Middle frontal gyrus (tissue), 1 donor: Measurements from ENCODE around the gene L1TD1.
"Not testable (repeated sequence)": the region's sequence is repeated elsewhere in the genome, so short reads cannot be mapped to it uniquely, and the experiment has no call there.

Experiments
- DNase-seq: peaks from one replicate; pipeline ENCODE4 v3.0.0-alpha.2; 2015; ENCODE audit warnings: low spot score; ENCODE audit errors: extremely low spot score

Gene L1TD1

DNA sequence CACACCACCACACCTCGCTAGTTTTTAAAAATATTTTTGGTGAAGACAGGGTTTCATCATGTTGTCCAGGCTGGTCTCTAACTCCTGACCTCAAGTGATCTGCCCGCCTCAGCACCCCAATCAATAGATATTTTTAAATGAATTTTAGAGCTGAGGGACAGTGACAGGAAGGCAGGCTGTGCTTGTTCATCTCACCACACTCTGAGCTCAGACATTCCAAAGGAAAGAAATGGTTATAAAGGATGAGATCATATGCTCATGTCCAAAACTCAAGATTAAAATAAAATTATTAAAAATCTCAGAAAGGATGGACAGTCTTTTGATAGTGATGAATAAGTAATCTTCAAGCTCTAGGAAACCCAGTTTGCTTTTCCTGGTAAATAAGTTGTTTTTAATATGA is 40.9 kb downstream of the L1TD1 start:
- no peak for DNase-seq

DNA sequence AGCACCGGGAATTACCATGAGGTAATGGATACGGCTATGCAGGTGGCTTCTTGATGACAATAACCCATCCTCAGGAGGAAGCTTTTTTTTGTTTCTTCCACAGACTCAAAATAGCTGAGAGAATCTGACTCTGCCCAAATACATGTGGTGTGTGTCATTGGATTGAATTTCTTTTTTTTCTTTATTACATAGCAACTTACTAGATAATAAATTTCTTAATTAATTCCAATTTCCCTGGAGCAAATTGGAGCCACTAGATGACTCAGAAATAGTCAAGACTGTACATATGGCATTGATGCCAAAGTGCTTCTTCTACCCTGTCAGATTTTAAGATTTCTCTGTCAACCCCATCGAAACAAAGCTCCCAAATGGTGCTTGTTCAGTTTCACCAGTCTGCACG is 42.7 kb downstream of the L1TD1 start:
- no peak for DNase-seq

DNA sequence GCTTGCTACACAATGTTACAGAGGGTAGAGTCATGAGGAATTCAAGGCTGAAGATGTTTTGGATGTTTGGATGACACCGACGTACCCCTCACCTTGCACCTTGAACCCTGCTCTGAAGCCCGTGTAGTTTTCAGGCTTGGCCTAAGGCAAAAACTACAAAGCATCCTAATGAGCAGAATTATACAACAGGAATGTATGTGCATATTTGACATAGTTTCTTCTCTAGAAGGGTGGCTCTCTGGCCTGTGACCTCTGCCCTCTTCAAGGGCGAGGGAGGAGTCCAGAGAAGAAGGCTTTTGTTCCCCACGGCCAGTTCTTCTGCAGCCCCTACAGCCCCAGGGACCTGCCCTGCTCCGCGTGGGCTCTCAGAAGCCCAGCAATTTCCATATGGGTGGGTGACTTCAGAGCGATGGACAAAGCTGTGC is 43.3 kb downstream of the L1TD1 start:
- no peak for DNase-seq

DNA sequence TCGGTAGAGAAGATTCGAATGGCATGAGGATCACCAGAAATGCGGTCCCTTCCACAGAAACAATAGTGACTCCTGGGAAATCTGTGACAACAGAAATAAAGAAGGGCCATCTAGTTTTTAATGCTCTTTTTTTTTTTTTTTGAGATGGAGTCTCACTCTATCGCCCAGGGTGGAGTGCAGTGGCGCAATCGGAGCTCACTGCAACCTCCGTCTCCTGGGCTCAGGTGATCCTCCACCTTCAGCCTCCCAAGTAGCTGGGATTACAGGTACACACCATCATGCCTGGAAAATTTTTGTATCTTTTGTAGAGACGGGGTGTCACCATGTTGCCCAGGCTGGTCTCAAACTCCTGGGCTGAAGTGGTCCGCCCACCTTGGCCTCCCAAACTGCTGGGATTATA is 43.9 kb downstream of the L1TD1 start:
- no peak for DNase-seq

DNA sequence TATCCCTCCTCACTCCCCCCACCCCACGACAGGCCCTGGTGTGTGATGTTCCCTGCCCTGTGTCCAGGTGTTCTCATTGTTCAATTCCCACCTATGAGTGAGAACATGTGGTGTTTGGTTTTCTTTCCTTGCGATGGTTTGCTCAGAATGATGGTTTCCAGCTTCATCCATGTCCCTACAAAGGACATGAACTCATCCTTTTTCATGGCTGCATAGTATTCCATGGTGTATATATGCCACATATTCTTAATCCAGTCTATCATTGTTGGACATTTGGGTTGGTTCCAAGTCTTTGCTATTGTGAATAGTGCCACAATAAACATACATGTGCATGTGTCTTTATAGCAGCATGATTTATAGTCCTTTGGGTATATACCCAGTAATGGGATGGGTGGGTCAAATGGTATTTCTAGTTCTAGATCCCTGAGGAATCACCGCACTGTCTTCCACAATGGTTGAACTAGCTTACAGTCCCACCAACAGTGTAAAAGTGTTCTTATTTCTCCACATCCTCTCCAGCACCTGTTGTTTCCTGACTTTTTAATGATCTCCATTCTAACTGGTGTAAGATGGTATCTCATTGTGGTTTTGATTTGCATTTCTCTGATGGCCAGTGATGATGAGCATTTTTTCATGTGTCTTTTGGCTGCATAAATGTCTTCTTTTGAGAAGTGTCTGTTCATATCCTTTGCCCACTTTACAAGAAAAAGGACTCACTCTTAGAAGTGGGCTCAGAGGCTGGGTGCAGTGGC is 45.2 kb downstream of the L1TD1 start:
- DNase-seq: not testable (repeated sequence)

DNA sequence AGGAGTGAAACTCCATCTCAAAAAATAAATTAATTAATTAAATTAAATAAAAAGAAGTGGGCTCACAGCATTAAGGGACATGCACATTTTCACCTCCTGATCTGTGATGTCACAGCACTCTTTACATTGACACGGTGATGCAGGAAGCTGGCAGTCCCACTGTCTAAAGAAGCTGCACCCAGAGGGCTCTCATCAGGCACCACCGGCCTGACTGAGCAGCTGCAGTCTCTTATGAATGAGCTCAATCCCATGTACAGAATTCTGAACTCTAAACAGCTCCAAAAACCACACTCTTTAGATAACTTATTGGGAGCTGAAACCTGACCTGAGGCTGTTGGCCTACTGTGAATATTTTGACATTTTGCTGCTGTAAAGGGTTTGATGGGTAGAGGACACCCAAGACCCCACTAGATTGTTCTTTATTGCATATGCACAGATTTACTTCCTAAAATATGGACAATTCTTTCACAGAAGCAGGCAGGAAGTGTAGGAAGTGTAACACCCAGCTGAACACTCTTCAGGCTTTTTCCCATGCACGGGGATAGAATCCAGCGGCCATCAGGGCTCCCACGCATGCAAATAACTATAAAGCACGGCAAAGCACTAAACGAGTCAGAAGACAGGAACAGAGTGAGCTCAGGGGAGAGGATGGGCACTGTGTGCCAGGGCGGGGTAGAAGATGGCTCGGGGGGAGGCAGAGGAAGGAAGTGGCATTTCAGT is 46.2 kb downstream of the L1TD1 start:
- no peak for DNase-seq

DNA sequence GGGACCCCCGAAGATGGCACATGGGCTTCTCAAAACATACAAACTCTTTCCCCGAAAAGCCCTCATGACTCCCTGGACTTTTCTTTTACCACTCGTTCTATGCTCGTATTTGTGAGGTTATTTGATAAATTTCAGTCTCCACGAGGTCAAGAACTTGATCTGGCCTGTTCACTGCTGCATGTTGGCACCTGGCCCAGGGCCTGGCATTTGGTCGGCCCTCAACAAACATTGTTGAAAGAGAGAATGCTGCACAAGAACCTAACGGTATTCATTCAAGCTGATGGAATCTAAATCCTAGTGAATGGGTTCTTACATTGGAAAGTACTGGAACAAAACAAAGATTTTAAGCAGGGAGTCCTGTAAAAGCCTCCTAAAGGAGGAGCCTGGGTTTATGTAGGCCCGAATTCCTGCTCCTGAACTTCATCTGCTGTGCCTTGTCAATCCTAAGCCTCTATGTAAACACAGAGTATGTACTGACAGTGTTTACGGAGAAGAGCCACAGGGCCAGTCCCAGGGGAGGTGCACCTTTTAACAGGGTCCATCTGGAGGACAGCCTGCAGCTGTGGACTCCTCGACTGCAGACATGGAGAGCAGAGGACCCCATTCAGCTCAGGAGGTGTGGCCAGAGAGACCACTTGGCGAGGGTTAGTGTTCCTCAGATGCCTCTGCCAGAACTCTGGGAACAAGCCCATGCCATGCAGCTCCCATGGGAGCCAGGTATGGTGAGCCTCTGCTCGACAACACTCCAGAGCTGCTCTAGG is 46.9 kb downstream of the L1TD1 start:
- DNase-seq: no peak

DNA sequence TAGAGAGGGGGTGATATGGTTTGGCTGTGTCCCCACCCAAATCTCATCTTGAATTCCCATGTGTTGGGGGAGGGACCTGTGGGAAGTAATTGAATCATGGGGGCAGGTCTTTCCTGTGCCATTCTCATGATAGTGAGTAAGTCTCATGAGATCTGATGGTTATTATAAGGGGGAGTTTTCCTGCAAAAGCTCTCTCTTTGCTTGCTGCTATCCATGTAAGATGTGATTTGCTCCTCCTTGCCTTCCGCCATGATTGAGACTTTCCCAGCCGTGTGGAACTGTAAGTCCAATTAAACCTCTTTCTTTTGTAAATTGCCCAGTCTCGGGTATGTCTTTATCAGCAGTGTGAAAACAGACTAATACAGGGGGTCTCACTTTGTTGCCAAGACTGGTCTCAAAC is 49.7 kb downstream of the L1TD1 start:
- DNase-seq: not testable (repeated sequence)

DNA sequence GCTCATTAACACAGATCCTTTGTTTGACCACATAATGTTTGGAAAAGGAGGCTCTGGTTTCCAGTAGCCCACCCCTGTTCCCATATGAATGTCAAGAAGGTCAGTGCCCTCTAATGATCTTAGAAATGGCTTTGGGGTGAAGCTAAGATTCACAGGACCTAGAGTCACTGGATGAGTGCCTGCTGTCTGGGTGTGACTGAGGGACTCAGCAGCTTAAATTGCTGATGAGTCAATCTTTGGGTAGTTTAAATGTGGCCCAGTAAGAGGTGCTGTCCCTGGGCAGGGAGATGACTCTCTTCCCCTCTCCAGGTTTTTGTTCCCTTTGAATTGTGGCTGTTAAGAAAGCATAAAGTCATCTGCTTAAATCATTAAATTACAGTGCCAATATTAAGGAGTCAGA is 50.6 kb downstream of the L1TD1 start:
- no peak for DNase-seq

DNA sequence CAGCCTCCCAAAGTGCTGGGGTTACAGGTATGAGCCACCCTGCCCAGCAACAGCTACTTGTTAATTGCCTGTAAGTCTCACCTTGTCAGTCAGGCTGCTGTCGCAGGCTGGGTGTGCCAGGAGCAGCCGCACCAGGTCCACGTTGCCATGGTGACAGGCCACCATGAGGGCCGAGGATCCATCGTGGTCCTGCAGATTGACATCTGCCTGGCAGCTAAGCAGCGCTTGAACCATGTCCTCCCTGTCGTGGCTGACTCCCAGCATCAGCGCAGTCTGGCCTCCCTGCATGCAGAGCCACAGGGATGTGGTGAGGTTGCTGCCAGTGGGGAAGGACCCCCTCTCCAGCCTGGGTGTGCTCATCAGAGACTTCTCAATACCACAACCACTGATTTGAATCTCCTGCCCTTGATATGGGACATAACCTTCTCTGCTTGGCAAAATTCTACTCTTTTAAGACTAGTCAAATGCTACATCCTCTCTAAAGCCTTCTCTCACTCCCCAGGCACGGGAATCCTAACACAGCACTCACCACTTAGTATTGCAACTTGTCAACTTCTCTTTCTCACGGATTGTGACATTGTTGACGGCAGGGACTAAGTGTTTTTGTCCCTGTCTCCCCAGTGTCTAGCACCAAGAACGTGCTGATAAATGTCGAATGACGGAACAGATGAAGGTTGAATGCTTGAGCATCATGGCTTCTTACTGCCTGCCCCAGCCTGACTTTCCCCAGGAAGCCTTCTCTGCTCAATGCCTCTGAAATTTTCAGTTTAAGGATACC is 52.9 kb downstream of the L1TD1 start:
- no peak for DNase-seq

DNA sequence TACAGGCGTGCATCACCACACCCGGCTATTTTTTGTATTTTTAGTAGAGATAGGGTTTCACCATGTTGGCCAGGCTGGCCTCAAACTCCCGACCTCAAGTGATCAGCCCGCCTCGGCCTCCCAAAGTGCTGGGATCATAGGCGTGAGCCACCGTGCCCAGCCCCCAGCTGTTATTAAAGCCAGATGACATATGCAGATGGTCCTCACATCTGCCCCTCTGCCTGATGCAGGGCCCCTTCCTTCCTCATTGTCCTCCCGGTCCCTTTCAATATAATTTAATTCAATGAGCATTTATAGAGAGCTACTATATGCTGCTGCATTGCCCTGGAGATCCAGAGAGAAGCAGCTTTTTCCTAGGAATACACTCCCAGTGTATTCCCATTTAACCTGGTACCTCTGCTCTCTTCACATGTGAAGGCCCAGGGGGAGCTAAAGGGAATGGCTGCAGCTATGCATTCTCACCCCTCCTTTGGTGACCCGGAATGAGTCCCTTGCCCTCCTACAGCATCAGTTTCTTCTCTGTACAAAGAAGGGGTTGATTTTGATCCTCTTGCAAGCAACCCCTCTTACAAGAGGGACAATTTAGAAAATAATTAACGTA is 55.6 kb downstream of the L1TD1 start:
- DNase-seq: no peak

DNA sequence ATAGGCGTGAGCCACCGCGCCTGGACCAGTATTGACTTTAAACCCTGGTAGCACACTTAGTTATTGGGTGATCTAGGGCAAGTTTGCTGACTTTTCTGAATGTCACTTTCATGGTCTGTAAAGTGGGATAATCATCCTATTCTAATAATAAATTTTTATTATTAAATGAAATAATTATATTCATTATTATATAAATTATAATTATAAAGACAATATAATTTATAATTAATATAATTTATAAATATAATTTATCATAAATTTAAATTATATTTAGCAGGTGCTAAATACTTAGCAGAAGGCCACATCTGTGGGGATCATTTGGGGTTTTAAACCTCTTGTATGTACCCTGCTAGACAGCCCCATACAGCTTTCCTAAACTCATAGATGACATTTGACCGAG is 64.9 kb downstream of the L1TD1 start:
- DNase-seq: no peak

DNA sequence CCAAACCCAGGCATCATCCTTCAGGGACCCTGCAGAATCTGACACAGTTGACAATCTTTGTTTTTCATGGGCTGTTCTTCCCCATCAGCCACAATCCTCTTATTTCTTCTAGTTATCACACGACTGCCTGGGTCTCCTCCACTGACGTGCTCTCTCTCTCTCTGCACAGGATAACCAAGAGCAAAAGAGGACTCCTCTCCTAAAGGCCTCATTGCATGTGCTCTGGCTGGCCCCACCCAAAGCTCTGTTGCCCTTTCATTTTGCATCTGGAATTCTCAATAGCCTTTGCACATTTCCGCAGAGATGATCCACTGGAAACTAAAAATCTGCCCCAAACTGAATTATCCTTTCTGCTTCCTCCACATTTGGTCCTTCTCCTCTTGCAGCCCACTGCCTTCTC is 66.0 kb downstream of the L1TD1 start:
- no peak for DNase-seq
